HepG2 (cell line): Measurements from ENCODE around the gene BBOX1.

Experiments used
- ATF7-NPFF ChIP-seq: sonication (generic); formaldehyde crosslinking; IDR thresholded peaks from 2 replicates; pipeline ENCODE4 v1.8.1; 2023; ENCODE audit warnings: mild to moderate bottlenecking, low read depth, missing genetic modification reagents, moderate library complexity
- FOXM1 ChIP-seq: sonication (generic); formaldehyde crosslinking; IDR thresholded peaks from 2 replicates; pipeline ENCODE4 v1.5.0; 2020; ENCODE audit warnings: missing genetic modification reagents
- HDAC1 ChIP-seq: sonication (generic); formaldehyde crosslinking; IDR thresholded peaks from 2 replicates; pipeline ENCODE4 v1.5.1; 2020; ENCODE audit warnings: mild to moderate bottlenecking, missing genetic modification reagents
- JUN ChIP-seq: sonication (generic); formaldehyde crosslinking; IDR thresholded peaks from 2 replicates; pipeline ENCODE4 v1.4.0; 2020; ENCODE audit warnings: mild to moderate bottlenecking, missing genetic modification reagents
- KDM1A ChIP-seq: IDR thresholded peaks from 2 replicates; pipeline ENCODE4 v1.6.1; 2016; ENCODE audit warnings: missing compliant biosample characterization
- SIN3A ChIP-seq: IDR thresholded peaks from 2 replicates; pipeline ENCODE4 v1.6.1; 2011; ENCODE audit warnings: low read depth, mild to moderate bottlenecking, control low read depth, low read length, borderline replicate concordance
- ZKSCAN1 ChIP-seq: fragments of 150-350 bp; IDR thresholded peaks from 2 replicates; pipeline ENCODE4 v1.6.1; 2014; ENCODE audit warnings: low read length
- ZNF263 ChIP-seq: sonication (generic); formaldehyde crosslinking; IDR thresholded peaks from 2 replicates; pipeline ENCODE4 v1.4.0; 2020; ENCODE audit warnings: missing genetic modification reagents
- TF ChIP-seq, protein P1 (sequence below): sonication (generic); formaldehyde crosslinking; IDR thresholded peaks from 2 replicates; pipeline ENCODE4 v1.9.0; 2021; ENCODE audit warnings: missing genetic modification reagents, mild to moderate bottlenecking, borderline replicate concordance
- TF ChIP-seq, protein P2 (sequence below): sonication (generic); formaldehyde crosslinking; IDR thresholded peaks from 2 replicates; pipeline ENCODE4 v1.5.0; 2020; ENCODE audit warnings: mild to moderate bottlenecking, missing genetic modification reagents, moderate library complexity
- TF ChIP-seq, protein P3 (sequence below): sonication (generic); formaldehyde crosslinking; IDR thresholded peaks from 2 replicates; pipeline ENCODE4 v1.4.0; 2020; ENCODE audit warnings: missing genetic modification reagents
- TF ChIP-seq, protein P4 (sequence below): IDR thresholded peaks from 2 replicates; pipeline ENCODE4 v1.6.1; 2012; ENCODE audit warnings: inconsistent platforms

DNA sequence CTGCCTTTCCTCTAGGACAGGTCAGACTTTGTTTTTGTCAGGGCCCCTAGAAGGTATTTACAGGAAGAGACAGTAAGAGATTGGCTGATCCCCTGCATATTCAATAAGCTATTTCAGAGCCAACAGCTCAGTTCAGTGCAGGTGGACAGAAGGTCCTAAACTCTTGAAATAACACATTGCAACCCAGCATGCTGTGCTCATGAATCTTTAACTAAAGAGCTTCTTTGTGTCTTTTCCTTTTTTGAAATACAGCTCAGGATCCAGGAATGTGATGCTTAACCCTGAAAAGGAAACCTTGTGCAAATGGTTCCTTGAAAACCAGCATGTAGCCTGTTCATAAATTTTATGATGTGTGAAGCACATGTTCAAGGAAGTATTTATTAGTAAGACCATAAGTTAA is 43.9 kb downstream of the BBOX1 start:
- TF ChIP-seq ZKSCAN1 (no peak), FOXM1 (CRISPR knock-in tag) (no peak), ATF7-NPFF (no peak), HDAC1 (CRISPR knock-in tag) (no peak), SIN3A (no peak), KDM1A (CRISPR knock-in tag) (no peak), JUN (CRISPR knock-in tag) (no peak), ZNF263 (CRISPR knock-in tag) (no peak)
- TF ChIP-seq, protein P1, sequence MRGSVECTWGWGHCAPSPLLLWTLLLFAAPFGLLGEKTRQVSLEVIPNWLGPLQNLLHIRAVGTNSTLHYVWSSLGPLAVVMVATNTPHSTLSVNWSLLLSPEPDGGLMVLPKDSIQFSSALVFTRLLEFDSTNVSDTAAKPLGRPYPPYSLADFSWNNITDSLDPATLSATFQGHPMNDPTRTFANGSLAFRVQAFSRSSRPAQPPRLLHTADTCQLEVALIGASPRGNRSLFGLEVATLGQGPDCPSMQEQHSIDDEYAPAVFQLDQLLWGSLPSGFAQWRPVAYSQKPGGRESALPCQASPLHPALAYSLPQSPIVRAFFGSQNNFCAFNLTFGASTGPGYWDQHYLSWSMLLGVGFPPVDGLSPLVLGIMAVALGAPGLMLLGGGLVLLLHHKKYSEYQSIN (CRISPR knock-in tag), result no peak
- TF ChIP-seq, protein P2, sequence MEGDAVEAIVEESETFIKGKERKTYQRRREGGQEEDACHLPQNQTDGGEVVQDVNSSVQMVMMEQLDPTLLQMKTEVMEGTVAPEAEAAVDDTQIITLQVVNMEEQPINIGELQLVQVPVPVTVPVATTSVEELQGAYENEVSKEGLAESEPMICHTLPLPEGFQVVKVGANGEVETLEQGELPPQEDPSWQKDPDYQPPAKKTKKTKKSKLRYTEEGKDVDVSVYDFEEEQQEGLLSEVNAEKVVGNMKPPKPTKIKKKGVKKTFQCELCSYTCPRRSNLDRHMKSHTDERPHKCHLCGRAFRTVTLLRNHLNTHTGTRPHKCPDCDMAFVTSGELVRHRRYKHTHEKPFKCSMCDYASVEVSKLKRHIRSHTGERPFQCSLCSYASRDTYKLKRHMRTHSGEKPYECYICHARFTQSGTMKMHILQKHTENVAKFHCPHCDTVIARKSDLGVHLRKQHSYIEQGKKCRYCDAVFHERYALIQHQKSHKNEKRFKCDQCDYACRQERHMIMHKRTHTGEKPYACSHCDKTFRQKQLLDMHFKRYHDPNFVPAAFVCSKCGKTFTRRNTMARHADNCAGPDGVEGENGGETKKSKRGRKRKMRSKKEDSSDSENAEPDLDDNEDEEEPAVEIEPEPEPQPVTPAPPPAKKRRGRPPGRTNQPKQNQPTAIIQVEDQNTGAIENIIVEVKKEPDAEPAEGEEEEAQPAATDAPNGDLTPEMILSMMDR (CRISPR knock-in tag), result no peak
- TF ChIP-seq, protein P3, sequence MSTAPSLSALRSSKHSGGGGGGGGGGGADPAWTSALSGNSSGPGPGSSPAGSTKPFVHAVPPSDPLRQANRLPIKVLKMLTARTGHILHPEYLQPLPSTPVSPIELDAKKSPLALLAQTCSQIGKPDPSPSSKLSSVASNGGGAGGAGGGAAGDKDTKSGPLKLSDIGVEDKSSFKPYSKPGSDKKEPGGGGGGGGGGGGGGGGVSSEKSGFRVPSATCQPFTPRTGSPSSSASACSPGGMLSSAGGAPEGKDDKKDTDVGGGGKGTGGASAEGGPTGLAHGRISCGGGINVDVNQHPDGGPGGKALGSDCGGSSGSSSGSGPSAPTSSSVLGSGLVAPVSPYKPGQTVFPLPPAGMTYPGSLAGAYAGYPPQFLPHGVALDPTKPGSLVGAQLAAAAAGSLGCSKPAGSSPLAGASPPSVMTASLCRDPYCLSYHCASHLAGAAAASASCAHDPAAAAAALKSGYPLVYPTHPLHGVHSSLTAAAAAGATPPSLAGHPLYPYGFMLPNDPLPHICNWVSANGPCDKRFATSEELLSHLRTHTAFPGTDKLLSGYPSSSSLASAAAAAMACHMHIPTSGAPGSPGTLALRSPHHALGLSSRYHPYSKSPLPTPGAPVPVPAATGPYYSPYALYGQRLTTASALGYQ (CRISPR knock-in tag), result no peak
- TF ChIP-seq, protein P4, sequence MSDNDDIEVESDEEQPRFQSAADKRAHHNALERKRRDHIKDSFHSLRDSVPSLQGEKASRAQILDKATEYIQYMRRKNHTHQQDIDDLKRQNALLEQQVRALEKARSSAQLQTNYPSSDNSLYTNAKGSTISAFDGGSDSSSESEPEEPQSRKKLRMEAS, result no peak
